Activated CD4-positive, alpha-beta T cell treated with anti-CD3 and anti-CD28 coated beads, Interleukin-2, amount 50 U/mL, for 1 hour (primary cell): Measurements from ENCODE around the gene BICC1.

Source experiments
- DNase-seq: peaks from one replicate; pipeline ENCODE4 v3.0.0-alpha.2; 2020

Gene BICC1

DNA sequence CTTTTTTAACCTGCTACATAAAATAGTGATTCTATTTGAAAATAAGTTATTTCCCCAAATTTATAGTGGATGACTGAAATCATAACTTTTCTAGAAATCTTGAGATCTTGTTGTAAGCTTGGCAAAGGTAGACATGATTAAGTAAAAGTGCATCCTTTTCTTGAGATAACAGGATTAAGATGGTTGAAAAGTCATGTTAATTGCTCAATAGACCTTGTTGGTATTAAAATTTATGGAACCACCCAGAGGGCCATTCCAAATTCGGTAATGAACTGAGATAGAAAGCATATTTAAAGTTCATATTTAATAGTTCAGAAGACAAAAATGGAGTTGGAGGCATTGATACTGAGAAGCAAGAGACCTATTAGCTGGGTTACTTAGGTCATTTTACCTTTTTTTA lies 139.1 kb downstream of the BICC1 start:
- no peak for DNase-seq

DNA sequence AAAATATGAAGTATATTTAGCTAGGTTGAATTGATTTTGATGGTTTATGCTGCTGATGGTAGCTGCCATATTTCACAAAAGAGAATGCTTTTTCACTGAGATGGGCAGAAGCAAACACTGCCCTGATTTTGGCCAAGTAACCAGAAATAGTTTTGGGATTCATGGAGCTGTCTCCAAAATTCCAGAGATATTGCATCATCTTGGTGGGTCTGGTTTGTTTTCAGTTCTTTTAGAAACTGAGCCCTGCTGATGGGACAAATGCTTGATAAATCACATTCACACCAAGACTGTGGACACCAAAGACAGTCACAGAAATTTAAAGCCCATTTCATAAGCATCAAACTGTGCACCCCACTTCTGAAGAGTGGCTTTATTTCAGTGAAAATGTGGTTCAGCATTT lies 140.5 kb downstream of the BICC1 start:
- no peak for DNase-seq

- no peak for DNase-seq
Measured at GRCh38 chr10:58660575-58661255, 148.0 kb downstream of the BICC1 start.

DNA sequence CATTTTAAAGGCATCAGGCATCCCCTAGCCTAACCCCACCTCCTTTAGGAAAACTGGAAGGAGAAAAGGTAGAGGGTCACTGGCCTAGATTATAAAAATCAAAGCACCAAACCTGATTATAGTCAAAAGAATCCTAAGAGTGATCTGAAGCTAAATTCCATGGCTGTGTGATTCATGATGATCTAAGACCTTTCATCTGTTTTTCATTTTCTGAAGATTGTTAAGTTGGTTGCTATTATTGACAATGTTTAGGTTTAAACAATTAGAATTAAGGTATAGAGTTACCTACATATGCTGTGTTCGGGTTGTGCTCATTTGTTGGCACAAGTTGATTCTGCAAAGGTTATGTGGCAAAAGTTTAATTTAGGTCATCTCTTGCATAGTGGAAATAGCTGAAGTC lies 148.7 kb downstream of the BICC1 start:
- DNase-seq: no peak

GRCh38 chr10:58661902-58662301 lies 149.2 kb downstream of the BICC1 start:
- DNase-seq: no peak

DNA sequence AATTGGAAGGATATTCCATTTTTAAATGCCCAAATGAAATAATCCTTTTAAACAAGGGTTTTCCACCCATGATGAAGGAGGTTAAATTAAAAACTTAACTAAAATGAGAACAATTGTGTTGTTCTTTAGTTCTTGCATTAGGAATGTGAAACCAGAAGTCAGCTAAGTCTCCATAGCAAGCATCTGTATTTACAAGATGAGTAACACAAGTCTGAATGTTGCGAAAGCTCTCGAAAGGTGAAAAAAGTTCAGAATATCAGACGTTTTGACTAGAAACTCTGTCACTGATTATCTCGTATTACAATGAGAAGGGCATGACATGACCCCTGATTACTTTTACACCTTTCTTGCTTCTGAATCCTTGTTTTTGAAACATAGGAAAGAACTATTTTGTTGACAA lies 149.6 kb downstream of the BICC1 start:
- DNase-seq: no peak

DNA sequence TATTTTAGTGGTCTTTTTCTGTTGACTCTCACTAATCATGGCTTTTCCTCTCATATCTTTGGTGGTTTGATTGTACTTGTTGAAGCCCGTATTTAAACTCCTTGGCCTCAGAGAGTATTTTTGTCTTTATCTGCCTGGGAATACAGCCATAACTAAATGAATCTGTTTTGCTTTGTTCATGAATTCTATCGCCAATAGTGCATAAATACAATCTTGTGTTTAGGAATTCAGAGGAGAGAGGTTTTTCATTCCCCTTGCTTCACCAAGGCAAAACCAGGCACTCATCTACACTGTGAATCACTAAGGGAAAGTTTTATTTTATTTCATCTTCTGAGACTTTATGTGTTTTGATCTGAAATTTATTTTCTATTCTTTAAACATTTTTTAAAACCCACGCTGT lies 152.7 kb downstream of the BICC1 start:
- DNase-seq: no peak

GRCh38 chr10:58666024-58666423 lies 153.4 kb downstream of the BICC1 start:
- DNase-seq: no peak

DNA sequence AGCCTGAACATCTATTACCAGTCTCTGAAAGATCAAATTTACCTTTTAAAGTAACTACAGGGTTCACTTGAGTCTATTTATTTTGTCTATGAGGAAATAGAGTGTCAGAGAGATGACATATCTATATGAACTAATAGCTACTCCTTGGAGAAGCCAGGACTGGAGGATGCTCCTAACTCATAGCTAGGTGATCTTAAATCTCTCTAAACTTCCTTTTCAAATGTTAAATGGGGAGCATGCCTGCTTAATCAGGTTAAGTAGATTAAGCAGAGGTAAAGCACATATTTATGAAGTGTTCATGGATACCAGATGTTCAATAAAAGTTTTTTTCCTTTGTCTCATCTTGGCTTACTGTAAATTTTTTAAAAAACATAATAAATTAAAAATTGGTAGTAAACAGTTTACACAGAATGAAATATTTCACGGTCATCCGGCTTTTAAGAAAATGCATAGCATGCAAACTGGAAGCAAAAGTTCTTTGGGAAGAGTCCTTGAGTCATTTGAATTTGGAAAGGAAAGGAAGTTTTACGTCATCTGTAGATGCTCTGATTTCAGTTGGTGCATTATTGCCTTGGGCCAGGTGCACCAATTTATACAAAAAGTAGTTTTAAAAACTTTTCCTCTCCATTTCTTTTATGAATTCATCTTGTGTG lies 155.1 kb downstream of the BICC1 start:
- no peak for DNase-seq

GRCh38 chr10:58672845-58673244 lies 160.2 kb downstream of the BICC1 start:
- no peak for DNase-seq

- no peak for DNase-seq
Measured at GRCh38 chr10:58674251-58674650, 161.6 kb downstream of the BICC1 start.

- DNase-seq: no peak
Measured at GRCh38 chr10:58675321-58675720, 162.6 kb downstream of the BICC1 start.

DNA sequence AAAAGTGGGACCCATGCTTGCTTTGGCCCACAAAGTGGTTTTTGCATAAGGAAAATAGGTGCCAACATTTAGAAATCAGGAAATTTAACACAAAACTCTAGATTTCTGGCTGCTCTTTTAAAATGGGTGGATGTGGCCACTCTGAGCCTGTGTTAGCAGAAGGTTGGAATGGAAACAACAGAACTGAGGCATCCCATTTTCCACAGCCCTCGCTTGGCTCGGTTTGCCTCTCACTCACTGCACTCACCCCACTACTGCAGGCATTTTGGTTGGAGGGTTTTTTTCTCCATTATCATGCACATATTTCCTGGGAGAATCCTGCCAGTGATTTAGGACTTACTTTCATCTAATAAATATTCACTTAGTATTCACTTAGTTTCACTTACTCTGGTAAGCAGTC lies 178.9 kb downstream of the BICC1 start:
- DNase-seq: no peak

DNA sequence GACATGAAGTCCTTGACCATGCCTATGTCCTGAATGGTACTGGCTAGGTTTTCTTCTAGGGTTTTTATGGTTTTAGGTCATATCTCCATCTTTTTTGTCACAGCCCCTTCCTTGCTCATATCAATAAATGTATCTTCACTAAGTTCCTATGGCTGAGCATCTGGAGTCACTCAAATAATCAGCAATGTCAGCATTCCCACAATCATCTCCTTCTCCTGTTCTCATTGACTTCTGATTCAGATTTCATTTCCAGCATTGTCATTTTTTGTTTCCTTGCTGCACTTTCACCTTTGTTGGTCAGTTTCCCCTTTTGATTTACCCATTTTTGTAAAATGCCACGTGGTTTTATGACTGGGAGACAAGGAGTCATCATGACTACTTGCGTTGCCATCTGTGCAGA lies 181.2 kb downstream of the BICC1 start:
- no peak for DNase-seq

GRCh38 chr10:58695022-58695421 lies 182.3 kb downstream of the BICC1 start:
- DNase-seq: no peak

DNA sequence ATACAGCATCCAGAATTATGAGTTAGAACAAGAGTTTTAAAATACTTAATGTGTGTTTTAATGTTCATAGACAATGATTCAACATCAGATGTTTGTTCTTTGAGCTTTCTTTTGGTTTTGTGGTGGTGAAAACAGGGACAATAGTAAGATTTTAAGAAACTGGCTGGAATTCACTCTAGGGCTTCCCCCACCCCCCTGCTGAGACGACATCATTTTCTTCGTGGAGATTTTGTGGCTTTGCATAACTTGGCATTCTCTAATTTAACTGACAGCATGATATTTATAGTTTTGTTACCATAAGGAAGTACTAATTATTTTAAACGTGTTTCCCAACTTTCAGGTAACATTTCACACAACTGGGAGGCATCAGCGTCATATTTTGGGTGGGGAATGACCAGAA lies 184.1 kb downstream of the BICC1 start:
- DNase-seq: no peak

GRCh38 chr10:58697691-58698090 lies 185.0 kb downstream of the BICC1 start:
- no peak for DNase-seq

DNA sequence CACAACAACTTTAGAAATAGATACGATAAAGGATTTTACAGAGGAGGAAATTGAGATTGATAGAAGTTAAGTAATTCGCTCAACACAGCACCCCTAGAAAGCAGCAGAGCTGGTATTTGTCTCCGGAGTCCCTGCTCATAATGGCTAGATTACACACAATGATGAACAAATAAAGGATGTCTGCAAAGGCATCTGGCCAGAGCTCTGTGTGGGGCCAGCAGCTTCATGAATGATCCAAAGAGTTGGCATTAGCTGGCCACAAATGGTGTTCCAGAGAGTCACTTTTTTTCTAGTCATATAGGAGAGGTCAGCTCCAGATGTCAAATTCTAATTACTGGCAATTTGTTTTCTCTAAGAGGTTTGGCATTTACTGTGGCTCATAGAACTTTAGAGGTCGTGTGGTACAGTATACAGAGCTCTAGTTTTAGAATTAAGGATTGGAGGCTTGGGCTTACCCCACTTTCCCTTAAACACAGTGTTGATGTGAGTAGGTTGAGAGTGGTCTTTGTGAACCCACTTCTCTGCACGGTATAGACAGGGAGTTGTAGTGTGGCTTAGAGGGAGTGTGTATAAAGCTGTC lies 186.2 kb downstream of the BICC1 start:
- no peak for DNase-seq

DNA sequence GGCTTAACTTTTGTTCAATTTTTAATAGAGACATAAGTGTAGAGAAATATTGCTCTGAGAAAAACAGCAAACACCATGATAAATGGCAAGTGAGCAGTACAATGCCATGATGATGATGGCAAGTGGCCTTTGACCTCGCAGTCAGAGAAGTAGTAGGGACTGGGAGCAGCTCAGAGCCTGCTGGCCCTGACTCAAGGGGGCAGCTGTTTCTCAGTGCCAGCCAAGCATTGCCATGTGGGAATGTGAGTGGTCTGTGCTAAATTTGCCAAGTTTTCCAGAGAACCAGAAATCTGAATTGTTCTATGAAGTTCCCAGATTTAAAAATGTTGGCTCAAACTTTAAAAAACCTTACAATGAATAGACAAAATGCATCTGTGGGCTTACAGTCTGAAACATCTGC lies 187.9 kb downstream of the BICC1 start:
- DNase-seq: no peak

DNA sequence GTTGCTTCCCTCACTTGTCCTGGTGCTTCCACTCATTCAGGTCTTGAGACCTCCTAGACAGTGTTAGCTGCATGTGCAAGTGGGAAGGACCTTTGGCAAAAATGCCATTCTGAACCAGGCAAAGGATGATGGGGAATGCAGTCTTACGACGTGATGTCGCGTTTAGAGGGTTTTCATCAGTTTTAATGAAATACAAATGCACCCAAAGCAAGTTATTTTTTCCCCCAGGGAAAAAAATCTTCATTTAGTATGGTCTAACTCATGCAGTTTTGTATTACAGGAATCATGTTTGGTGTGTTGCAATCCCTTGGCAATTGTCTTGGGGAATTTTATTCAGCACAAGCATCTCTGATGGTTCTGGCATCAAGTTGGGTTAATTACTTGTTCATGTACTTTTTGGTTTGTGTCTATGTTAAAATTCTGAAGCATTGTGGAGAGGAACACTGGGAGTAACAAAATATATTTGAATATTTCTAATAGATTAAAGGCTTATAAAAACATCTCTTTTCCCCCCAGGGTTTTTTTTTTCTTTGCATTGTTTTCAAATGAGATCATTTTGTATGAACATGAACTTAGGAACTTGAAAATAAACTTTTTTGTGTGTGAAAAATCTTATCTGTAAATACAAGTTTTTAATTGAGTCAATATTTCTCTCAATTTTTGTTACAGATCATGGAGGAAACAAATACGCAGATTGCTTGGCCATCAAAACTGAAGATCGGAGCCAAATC lies 188.9 kb downstream of the BICC1 start:
- no peak for DNase-seq

GRCh38 chr10:58704226-58704625 lies 191.6 kb downstream of the BICC1 start:
- no peak for DNase-seq

DNA sequence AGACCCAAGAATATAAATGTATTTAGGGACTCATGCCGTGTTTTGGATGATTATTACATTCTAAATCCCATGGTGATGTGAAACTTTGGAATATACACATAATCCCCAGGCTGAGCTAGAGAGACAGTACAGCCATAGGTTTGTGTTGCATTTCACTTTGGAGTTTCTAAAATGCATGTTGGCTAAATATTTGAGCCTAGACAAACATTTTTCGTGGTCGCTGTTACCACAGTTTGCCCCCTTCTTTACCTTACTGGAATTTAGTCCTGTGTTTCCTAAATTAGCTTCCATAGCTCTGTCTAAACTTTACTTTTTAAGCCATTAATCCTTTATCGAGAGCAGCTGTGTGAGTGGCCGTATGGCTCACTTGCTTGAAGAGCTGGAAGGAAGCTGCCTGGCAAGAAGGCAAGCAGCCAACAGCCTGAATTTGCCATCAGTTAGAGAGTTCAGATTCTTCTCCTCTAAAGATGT lies 192.0 kb downstream of the BICC1 start:
- DNase-seq: no peak

GRCh38 chr10:58706836-58707235 lies 194.2 kb downstream of the BICC1 start:
- no peak for DNase-seq

GRCh38 chr10:58712141-58712540 lies 199.5 kb downstream of the BICC1 start:
- DNase-seq: no peak
